Endodermal cell (in vitro differentiated cells): ENCODE measurements around the gene PSMB5. TPM values are rescaled to one million over a fixed set of nuclear protein-coding genes. Genes with fewer than 3 reads are reported as not detected.

ENCODE experiments used
- DNase-seq: peaks from one replicate; pipeline ENCODE4 v3.0.0-alpha.2; 2017
- H3K27ac ChIP-seq: 2 replicates; pipeline ENCODE4 v1.5.1; 2013; ENCODE audit warnings: mild to moderate bottlenecking, low read depth, low read length, moderate library complexity
- H3K27me3 ChIP-seq: 2 replicates; pipeline ENCODE4 v1.6.1; 2013; ENCODE audit warnings: mild to moderate bottlenecking, low read length, moderate library complexity; ENCODE audit not compliant: insufficient read depth, control insufficient read depth, poor library complexity, severe bottlenecking
- H3K36me3 ChIP-seq: 2 replicates; pipeline ENCODE4 v1.7.0; 2013; ENCODE audit warnings: mild to moderate bottlenecking, low read length, moderate library complexity; ENCODE audit not compliant: control insufficient read depth, insufficient read depth
- H3K4me1 ChIP-seq: one replicate; pipeline ENCODE4 v1.7.0; 2013; ENCODE audit warnings: low read length; ENCODE audit not compliant: control insufficient read depth, insufficient read depth
- H3K4me3 ChIP-seq: 2 replicates; pipeline ENCODE4 v1.5.1; 2013; ENCODE audit warnings: mild to moderate bottlenecking, low read length, moderate library complexity
- H3K9ac ChIP-seq: 2 replicates; pipeline ENCODE4 v1.6.1; 2013; ENCODE audit warnings: mild to moderate bottlenecking, low read length, moderate library complexity; ENCODE audit not compliant: poor library complexity, severe bottlenecking; ENCODE audit errors: extremely low read depth
- H3K9me3 ChIP-seq: 2 replicates; pipeline ENCODE4 v1.6.1; 2013; ENCODE audit warnings: mild to moderate bottlenecking, low read length, moderate library complexity; ENCODE audit not compliant: control insufficient read depth
- H3K27ac Mint-ChIP-seq: 2 replicates; pipeline ENCODE4 v1.8.0; 2020; ENCODE audit warnings: mixed read lengths
- H3K27me3 Mint-ChIP-seq: 2 replicates; pipeline ENCODE4 v1.8.0; 2021; ENCODE audit warnings: mild to moderate bottlenecking, mixed read lengths; ENCODE audit not compliant: insufficient read depth
- H3K36me3 Mint-ChIP-seq: 2 replicates; pipeline ENCODE4 v1.8.0; 2020; ENCODE audit warnings: low read depth, mixed read lengths
- H3K4me1 Mint-ChIP-seq: 2 replicates; pipeline ENCODE4 v1.8.0; 2020; ENCODE audit warnings: mixed read lengths
- H3K4me3 Mint-ChIP-seq: 2 replicates; pipeline ENCODE4 v1.8.0; 2020; ENCODE audit warnings: mild to moderate bottlenecking, moderate library complexity, mixed read lengths
- H3K9me3 Mint-ChIP-seq: 2 replicates; pipeline ENCODE4 v1.8.0; 2020; ENCODE audit warnings: mild to moderate bottlenecking, mixed read lengths
- CTCF ChIP-seq: fragments of 200-600 bp; sonication (generic); conservative IDR thresholded peaks from 2 replicates; pipeline ENCODE4 v1.5.0; 2021; ENCODE audit warnings: antibody characterized with exemption, mild to moderate bottlenecking
- WGBS, 2 experiments: methylation state at CpG; one replicate each; pipeline versions ENCODE4 v1.1.5 to v1.1.7; 2013; ENCODE audit warnings: missing lambda C conversion rate in 2 of 2, mixed read lengths in 1 of 2; ENCODE audit not compliant: insufficient coverage in 1 of 2, insufficient read length in 1 of 2; 5-methylcytosine and 5-hydroxymethylcytosine counted together
- total RNA-seq, 2 donors: library from RNA; stranded (reverse); fragmentation: NEBNext Ultra II Directional in 1 of 2; extraction: Animal tissue kit (Norgen Biotek cat#: 25700) in 1 of 2; gene quantifications; 2 replicates in 1 of 2; 3 replicates in 1 of 2; pipeline ENCODE4 v1.2.1, GENCODE V29; 2021

The PSMB5 gene
- total RNA-seq, 2 donors from 2014 or later: 227 to 257 TPM

GRCh38 chr14:23047751-23048693 lies 13.3 kb upstream of the PSMB5 start:
- H3K4me1 Mint-ChIP-seq: peaks cover 30% of the 10 kb centered on the region
- no peak overlapping the region for H3K4me3 Mint-ChIP-seq
- no peak for TF ChIP-seq CTCF
- H3K9me3 Mint-ChIP-seq: peaks cover 5% of the 10 kb centered on the region
- Histone ChIP-seq H3K36me3 (peaks cover 25% of the 10 kb centered on the region), H3K27ac (no peak overlapping the region), H3K27me3 (no peaks in the 10 kb centered on the region), H3K9me3 (no peaks in the 10 kb centered on the region), H3K4me1 (peaks cover 19% of the 10 kb centered on the region), H3K4me3 (no peak overlapping the region), H3K9ac (no peak overlapping the region)
- H3K27ac Mint-ChIP-seq: no peak overlapping the region
- 97 to 99% methylated on average over 47 to 85 of the region's 85 CpGs for whole genome bisulfite sequencing, 2 experiments
- no peak for DNase-seq
- H3K27me3 Mint-ChIP-seq: no peaks in the 10 kb centered on the region
- H3K36me3 Mint-ChIP-seq: peaks cover 25% of the 10 kb centered on the region

- Histone ChIP-seq H3K9me3 (no peaks in the 10 kb centered on the region), H3K4me3 (no peak overlapping the region), H3K36me3 (peaks cover 20% of the 10 kb centered on the region), H3K9ac (no peak overlapping the region), H3K27ac (no peak overlapping the region), H3K27me3 (no peaks in the 10 kb centered on the region), H3K4me1 (peaks cover 19% of the 10 kb centered on the region)
- no peak for TF ChIP-seq CTCF
- peaks cover 25% of the 10 kb centered on the region for H3K4me1 Mint-ChIP-seq
- 89 to 93% methylated on average over 5 to 6 of the region's 6 CpGs for WGBS, 2 experiments
- H3K27me3 Mint-ChIP-seq: no peaks in the 10 kb centered on the region
- no peak overlapping the region for H3K4me3 Mint-ChIP-seq
- DNase-seq: no peak
- no peak overlapping the region for H3K27ac Mint-ChIP-seq
- H3K36me3 Mint-ChIP-seq: peaks cover 20% of the 10 kb centered on the region
- H3K9me3 Mint-ChIP-seq: peaks cover 5% of the 10 kb centered on the region
Measured at GRCh38 chr14:23047034-23047634, 12.4 kb upstream of the PSMB5 start.

- Mint-ChIP-seq H3K9me3 (peaks cover 5% of the 10 kb centered on the region), H3K4me3 (no peak overlapping the region), H3K27me3 (no peaks in the 10 kb centered on the region), H3K36me3 (peaks cover 20% of the 10 kb centered on the region), H3K4me1 (peaks cover 25% of the 10 kb centered on the region), H3K27ac (no peak overlapping the region)
- Histone ChIP-seq H3K4me3 (no peak overlapping the region), H3K9me3 (no peaks in the 10 kb centered on the region), H3K36me3 (peaks cover 14% of the 10 kb centered on the region), H3K27me3 (no peaks in the 10 kb centered on the region), H3K27ac (no peak overlapping the region), H3K9ac (no peak overlapping the region), H3K4me1 (peaks cover 19% of the 10 kb centered on the region)
- no peak for TF ChIP-seq CTCF
- DNase-seq: peak; percentile 53
- WGBS, 2 experiments: 91 to 96% methylated on average over 7 to 13 of the region's 13 CpGs
Measured at GRCh38 chr14:23045419-23046357, 11.0 kb upstream of the PSMB5 start.
